Liver (tissue), 9 donors: ENCODE measurements around the gene CFAP299. TPM values are rescaled to one million over a fixed set of nuclear protein-coding genes. Genes with fewer than 3 reads are reported as not detected.

Experiments
- DNase-seq: peaks from one replicate; pipeline ENCODE4 v3.0.0-alpha.2; 2017; ENCODE audit warnings: low spot score
- H3K27ac ChIP-seq, 2 donors: one replicate each; pipeline ENCODE4 v1.7.0; 2013; ENCODE audit warnings: inconsistent platforms in 2 of 2, low read length in 2 of 2, control low read depth in 1 of 2, low read depth in 1 of 2, mild to moderate bottlenecking in 1 of 2
- H3K27me3 ChIP-seq, 4 donors: one replicate each; pipeline versions ENCODE4 v1.6.1 to v1.7.0; 2013; ENCODE audit warnings: low read length in 3 of 4, inconsistent platforms in 1 of 4, mild to moderate bottlenecking in 1 of 4, moderate library complexity in 1 of 4; ENCODE audit not compliant: control insufficient read depth in 4 of 4, insufficient read depth in 4 of 4
- H3K36me3 ChIP-seq, 4 donors: one replicate each; pipeline versions ENCODE4 v1.6.1 to v1.7.0; 2013; ENCODE audit warnings: low read length in 3 of 4, mild to moderate bottlenecking in 3 of 4, low read depth in 1 of 4, moderate library complexity in 1 of 4; ENCODE audit not compliant: control insufficient read depth in 4 of 4, insufficient read depth in 3 of 4
- H3K4me1 ChIP-seq, 4 donors: one replicate each; pipeline versions ENCODE4 v1.6.1 to v1.7.0; 2013; ENCODE audit warnings: low read length in 3 of 4, mild to moderate bottlenecking in 3 of 4, moderate library complexity in 1 of 4; ENCODE audit not compliant: control insufficient read depth in 4 of 4, insufficient read depth in 4 of 4
- H3K4me3 ChIP-seq, 3 donors: one replicate each; pipeline versions ENCODE4 v1.6.1 to v1.7.0; 2013; ENCODE audit warnings: low read length in 3 of 3, control low read depth in 1 of 3, low read depth in 1 of 3, mild to moderate bottlenecking in 1 of 3
- H3K9ac ChIP-seq, 2 donors: one replicate each; pipeline ENCODE4 v1.7.0; 2013; ENCODE audit warnings: low read length in 2 of 2, mild to moderate bottlenecking in 2 of 2, moderate library complexity in 2 of 2, control low read depth in 1 of 2, low read depth in 1 of 2
- H3K9me3 ChIP-seq, 4 donors: one replicate each; pipeline versions ENCODE4 v1.6.1 to v1.7.0; 2013; ENCODE audit warnings: low read length in 3 of 4; ENCODE audit not compliant: control insufficient read depth in 4 of 4
- EGR1 ChIP-seq, 2 donors: IDR thresholded peaks; 2 replicates each; pipeline ENCODE4 v1.6.1; 2016 to 2018; ENCODE audit warnings: antibody characterized with exemption in 2 of 2, low read depth in 2 of 2
- FOXA2 ChIP-seq: IDR thresholded peaks from 2 replicates; pipeline ENCODE4 v1.6.1; 2016; ENCODE audit warnings: antibody characterized with exemption
- GABPA ChIP-seq, 2 donors: IDR thresholded peaks in 1 of 2; conservative IDR thresholded peaks in 1 of 2; 2 replicates each; pipeline ENCODE4 v1.6.1; 2016; ENCODE audit warnings: antibody characterized with exemption in 2 of 2, mild to moderate bottlenecking in 1 of 2, moderate library complexity in 1 of 2
- HNF4A ChIP-seq, 2 donors: conservative IDR thresholded peaks; 2 replicates each; pipeline ENCODE4 v1.6.1; 2016; ENCODE audit warnings: antibody characterized with exemption in 2 of 2, mild to moderate bottlenecking in 2 of 2
- HNF4G ChIP-seq: IDR thresholded peaks from 2 replicates; pipeline ENCODE4 v1.6.1; 2016; ENCODE audit warnings: antibody characterized with exemption
- JUND ChIP-seq, 2 donors: IDR thresholded peaks; 2 replicates each; pipeline ENCODE4 v1.6.1; 2016; ENCODE audit warnings: antibody characterized with exemption in 2 of 2
- NR2F2 ChIP-seq: IDR thresholded peaks from 2 replicates; pipeline ENCODE4 v1.6.1; 2016; ENCODE audit warnings: antibody characterized with exemption
- RAD21 ChIP-seq, 2 donors: IDR thresholded peaks; 2 replicates each; pipeline ENCODE4 v1.6.1; 2016; ENCODE audit warnings: antibody characterized with exemption in 2 of 2, mild to moderate bottlenecking in 2 of 2
- RXRA ChIP-seq, 2 donors: IDR thresholded peaks; 2 replicates each; pipeline ENCODE4 v1.6.1; 2017 to 2018; ENCODE audit warnings: antibody characterized with exemption in 2 of 2, mild to moderate bottlenecking in 1 of 2
- SP1 ChIP-seq: IDR thresholded peaks from 2 replicates; pipeline ENCODE4 v1.6.1; 2018; ENCODE audit warnings: antibody characterized with exemption, mild to moderate bottlenecking
- TAF1 ChIP-seq: conservative IDR thresholded peaks from 2 replicates; pipeline ENCODE4 v1.6.1; 2016; ENCODE audit warnings: antibody characterized with exemption, mild to moderate bottlenecking
- YY1 ChIP-seq: IDR thresholded peaks from 2 replicates; pipeline ENCODE4 v1.6.1; 2016; ENCODE audit warnings: antibody characterized with exemption, mild to moderate bottlenecking
- ZBTB33 ChIP-seq: IDR thresholded peaks from 2 replicates; pipeline ENCODE4 v1.6.1; 2016; ENCODE audit warnings: antibody characterized with exemption
- WGBS: extraction: QIAGEN DNeasy Blood & Tissue Kit; methylation state at CpG from one replicate; pipeline ENCODE4 v1.1.7; 2013; 5-methylcytosine and 5-hydroxymethylcytosine counted together
- polyA plus RNA-seq, 2 donors: library from polyadenylated mRNA; stranded (reverse) in 1 of 2; unstranded in 1 of 2; fragments of 200-250 nt in 1 of 2; fragments of >200 nt in 1 of 2; fragmentation: Nextera tagmentation in 1 of 2; extraction: Ambion mirVana in 1 of 2; gene quantifications; one replicate each; pipeline versions ENCODE4 v1.2.1 to v1.2.3, GENCODE V29; 2013 to 2015
- total RNA-seq, 2 donors: library from RNA; depleted of rRNA; stranded (reverse); fragments of >200 nt; gene quantifications; one replicate each; pipeline ENCODE4 v1.2.3, GENCODE V29; 2014
- TF ChIP-seq, protein P1 (sequence below): fragments of 150-350 bp; IDR thresholded peaks from 2 replicates; pipeline ENCODE4 v1.5.1; 2017; ENCODE audit warnings: improper control_type of control experiment, low read depth, low read length; ENCODE audit not compliant: missing input control
- TF ChIP-seq, protein P2 (sequence below): IDR thresholded peaks from 2 replicates; pipeline ENCODE4 v1.6.1; 2016; ENCODE audit warnings: antibody characterized with exemption
- TF ChIP-seq, protein P3 (sequence below): IDR thresholded peaks from 2 replicates; pipeline ENCODE4 v1.6.1; 2016; ENCODE audit warnings: antibody characterized with exemption, mild to moderate bottlenecking
- TF ChIP-seq, protein P4 (sequence below): IDR thresholded peaks from 2 replicates; pipeline ENCODE4 v1.6.1; 2016; ENCODE audit warnings: antibody characterized with exemption
- donor health status: healthy.
- donor health status: healthy.
- donor health status: healthy.
- donor health status: healthy.
- donor health status: healthy.

The CFAP299 gene
- total and polyA plus RNA-seq, 4 donors, result not detected

DNA sequence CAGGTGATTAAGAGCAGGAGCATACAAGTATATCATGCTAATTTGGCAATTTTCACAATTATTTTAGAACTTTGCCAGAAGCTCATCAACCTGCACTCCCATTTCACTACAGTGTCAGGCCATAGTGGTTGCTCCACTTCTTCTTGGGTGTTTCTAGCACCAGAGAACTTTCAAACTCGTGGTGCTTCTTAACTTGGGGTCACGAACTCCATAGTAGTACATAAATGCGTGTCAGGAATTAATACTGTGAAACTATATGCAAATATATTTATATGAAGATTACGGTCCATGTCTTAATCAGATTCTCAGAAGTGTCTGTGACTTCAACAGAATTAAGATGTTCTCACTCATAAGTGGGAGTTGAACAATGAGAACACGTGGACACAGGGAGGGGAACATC lies 440.6 kb downstream of the CFAP299 start (continued):
- TF ChIP-seq, protein P1, sequence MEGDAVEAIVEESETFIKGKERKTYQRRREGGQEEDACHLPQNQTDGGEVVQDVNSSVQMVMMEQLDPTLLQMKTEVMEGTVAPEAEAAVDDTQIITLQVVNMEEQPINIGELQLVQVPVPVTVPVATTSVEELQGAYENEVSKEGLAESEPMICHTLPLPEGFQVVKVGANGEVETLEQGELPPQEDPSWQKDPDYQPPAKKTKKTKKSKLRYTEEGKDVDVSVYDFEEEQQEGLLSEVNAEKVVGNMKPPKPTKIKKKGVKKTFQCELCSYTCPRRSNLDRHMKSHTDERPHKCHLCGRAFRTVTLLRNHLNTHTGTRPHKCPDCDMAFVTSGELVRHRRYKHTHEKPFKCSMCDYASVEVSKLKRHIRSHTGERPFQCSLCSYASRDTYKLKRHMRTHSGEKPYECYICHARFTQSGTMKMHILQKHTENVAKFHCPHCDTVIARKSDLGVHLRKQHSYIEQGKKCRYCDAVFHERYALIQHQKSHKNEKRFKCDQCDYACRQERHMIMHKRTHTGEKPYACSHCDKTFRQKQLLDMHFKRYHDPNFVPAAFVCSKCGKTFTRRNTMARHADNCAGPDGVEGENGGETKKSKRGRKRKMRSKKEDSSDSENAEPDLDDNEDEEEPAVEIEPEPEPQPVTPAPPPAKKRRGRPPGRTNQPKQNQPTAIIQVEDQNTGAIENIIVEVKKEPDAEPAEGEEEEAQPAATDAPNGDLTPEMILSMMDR, result no peak
- TF ChIP-seq GABPA (IDR thresholded peaks at IDR 0.05 in 1 of 2, conservative IDR thresholded peaks at IDR 0.05 in 1 of 2) (no peak), RAD21 (IDR thresholded peaks at IDR 0.05) (no peak), JUND (IDR thresholded peaks at IDR 0.05) (no peak), HNF4A (conservative IDR thresholded peaks at IDR 0.05) (no peak), NR2F2 (no peak), FOXA2 (no peak)
- TF ChIP-seq, protein P2, sequence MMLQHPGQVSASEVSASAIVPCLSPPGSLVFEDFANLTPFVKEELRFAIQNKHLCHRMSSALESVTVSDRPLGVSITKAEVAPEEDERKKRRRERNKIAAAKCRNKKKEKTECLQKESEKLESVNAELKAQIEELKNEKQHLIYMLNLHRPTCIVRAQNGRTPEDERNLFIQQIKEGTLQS, result no peak

GRCh38 chr4:80781431-80781830 lies 445.9 kb downstream of the CFAP299 start:
- H3K27ac ChIP-seq, result no peak overlapping the region
- TF ChIP-seq NR2F2 (no peak), HNF4A (conservative IDR thresholded peaks at IDR 0.05) (no peak), TAF1 (no peak), JUND (IDR thresholded peaks at IDR 0.05) (no peak), ZBTB33 (no peak), EGR1 (IDR thresholded peaks at IDR 0.05; ENCODE audit: low read depth in 2 of 2) (no peak), YY1 (no peak), RXRA (IDR thresholded peaks at IDR 0.05) (no peak), SP1 (no peak), RAD21 (IDR thresholded peaks at IDR 0.05) (no peak), HNF4G (no peak)
- TF ChIP-seq, protein P3, sequence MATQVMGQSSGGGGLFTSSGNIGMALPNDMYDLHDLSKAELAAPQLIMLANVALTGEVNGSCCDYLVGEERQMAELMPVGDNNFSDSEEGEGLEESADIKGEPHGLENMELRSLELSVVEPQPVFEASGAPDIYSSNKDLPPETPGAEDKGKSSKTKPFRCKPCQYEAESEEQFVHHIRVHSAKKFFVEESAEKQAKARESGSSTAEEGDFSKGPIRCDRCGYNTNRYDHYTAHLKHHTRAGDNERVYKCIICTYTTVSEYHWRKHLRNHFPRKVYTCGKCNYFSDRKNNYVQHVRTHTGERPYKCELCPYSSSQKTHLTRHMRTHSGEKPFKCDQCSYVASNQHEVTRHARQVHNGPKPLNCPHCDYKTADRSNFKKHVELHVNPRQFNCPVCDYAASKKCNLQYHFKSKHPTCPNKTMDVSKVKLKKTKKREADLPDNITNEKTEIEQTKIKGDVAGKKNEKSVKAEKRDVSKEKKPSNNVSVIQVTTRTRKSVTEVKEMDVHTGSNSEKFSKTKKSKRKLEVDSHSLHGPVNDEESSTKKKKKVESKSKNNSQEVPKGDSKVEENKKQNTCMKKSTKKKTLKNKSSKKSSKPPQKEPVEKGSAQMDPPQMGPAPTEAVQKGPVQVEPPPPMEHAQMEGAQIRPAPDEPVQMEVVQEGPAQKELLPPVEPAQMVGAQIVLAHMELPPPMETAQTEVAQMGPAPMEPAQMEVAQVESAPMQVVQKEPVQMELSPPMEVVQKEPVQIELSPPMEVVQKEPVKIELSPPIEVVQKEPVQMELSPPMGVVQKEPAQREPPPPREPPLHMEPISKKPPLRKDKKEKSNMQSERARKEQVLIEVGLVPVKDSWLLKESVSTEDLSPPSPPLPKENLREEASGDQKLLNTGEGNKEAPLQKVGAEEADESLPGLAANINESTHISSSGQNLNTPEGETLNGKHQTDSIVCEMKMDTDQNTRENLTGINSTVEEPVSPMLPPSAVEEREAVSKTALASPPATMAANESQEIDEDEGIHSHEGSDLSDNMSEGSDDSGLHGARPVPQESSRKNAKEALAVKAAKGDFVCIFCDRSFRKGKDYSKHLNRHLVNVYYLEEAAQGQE, result no peak
- TF ChIP-seq, protein P4, sequence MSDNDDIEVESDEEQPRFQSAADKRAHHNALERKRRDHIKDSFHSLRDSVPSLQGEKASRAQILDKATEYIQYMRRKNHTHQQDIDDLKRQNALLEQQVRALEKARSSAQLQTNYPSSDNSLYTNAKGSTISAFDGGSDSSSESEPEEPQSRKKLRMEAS, result no peak
- TF ChIP-seq, protein P2, result no peak
- no peaks in the 10 kb centered on the region for H3K27me3 ChIP-seq
- H3K9me3 ChIP-seq, result no peaks in the 10 kb centered on the region
- no peak overlapping the region for H3K9ac ChIP-seq
- no peak overlapping the region for H3K4me3 ChIP-seq
- no peaks in the 10 kb centered on the region for H3K36me3 ChIP-seq
- DNase-seq, result no peak
- H3K4me1 ChIP-seq, result no peaks in the 10 kb centered on the region
- WGBS, result 71% methylated on average over 1 of the region's 1 CpG
